ENCODE data around the gene CPAMD8. TPM values are rescaled to one million over a fixed set of nuclear protein-coding genes. Genes with fewer than 3 reads are reported as not detected.

Gene CPAMD8
- total and polyA plus RNA-seq, 2 donors (not counting 1 experiment from before 2014, with no cell fraction given): 1.1 to 2.7 TPM

DNA sequence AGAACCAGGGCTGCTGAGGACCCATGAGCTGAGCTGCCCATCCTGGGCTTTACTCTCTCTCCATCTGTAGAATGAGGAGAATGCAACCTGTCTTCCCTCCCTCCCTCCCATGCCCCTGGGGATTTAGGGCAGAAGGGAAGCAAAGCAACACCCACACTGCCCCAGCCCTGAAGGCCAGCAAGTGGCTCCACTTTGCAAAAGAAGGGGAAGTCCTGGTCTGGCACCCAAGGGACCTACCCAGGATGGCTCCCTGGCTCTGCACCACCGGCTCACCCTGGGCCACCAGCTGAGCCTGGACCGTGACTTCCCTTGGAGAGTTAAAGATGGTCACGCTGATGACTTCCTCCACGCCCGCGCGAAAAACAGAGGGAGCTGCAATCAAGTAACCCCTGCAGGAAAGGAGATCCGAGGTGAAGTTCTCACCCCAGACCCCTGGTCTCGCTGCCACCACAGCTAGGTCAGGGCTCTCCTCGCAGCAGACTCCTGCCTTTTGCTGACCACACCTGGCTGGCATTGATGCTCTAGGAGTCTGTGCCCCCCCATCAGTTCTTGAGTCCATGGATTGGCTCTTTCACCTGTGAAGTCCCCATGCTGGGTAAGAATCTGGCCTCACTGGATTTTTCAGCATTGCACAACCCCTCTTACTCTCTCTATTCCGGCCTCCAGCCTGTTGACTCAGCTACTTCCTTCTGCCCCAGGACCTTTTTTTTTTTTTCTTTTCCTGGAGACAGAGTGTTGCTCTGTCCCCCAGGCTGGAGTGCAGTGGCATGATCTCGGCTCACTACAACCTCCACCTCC is 4.6 kb downstream of the CPAMD8 start:
- Mint-ChIP-seq H3K27me3 (peaks cover 19% of the 10 kb centered on the region), H3K9me3 (ENCODE audit: insufficient read depth) (peaks cover 12% of the 10 kb centered on the region), H3K4me3 (no peak overlapping the region), H3K27ac (no peak overlapping the region), H3K4me1 (peaks cover 9% of the 10 kb centered on the region)
- Histone ChIP-seq H3K9ac (ENCODE audit: low read length) (no peak overlapping the region), H3K36me3 (replicated peaks in 1 of 2; ENCODE audit: control extremely low read depth in 1 of 2, control insufficient read depth in 1 of 2, extremely low read depth in 1 of 2, insufficient read depth in 2 of 2, low read length in 1 of 2) (no peaks in the 10 kb centered on the region), H3K79me2 (ENCODE audit: control insufficient read depth, insufficient read depth, low read length) (no peaks in the 10 kb centered on the region), H4K20me1 (ENCODE audit: control insufficient read depth, insufficient read depth, low read length, poor library complexity, severe bottlenecking) (no peaks in the 10 kb centered on the region), H3K4me3 (ENCODE audit: control extremely low read depth in 1 of 5, extremely low read depth in 1 of 5, insufficient read depth in 1 of 5, low read depth in 2 of 5, low read length in 4 of 5) (no peak overlapping the region), H2AFZ (ENCODE audit: insufficient read depth, low read depth, low read length, poor library complexity, severe bottlenecking) (no peak overlapping the region), H3K9me3 (ENCODE audit: control extremely low read depth in 1 of 3, control insufficient read depth in 2 of 3, insufficient read depth in 1 of 3, low read length in 2 of 3) (peaks cover 0 to 42% (median 23%) of the 10 kb centered on the region in 3 donors), H3K4me2 (replicated peaks; ENCODE audit: low read depth, low read length, poor library complexity, severe bottlenecking) (no peak overlapping the region), H3K27ac (ENCODE audit: low read length in 2 of 2) (no peak overlapping the region), H3K4me1 (ENCODE audit: control insufficient read depth in 2 of 2, insufficient read depth in 2 of 2, low read length in 2 of 2) (peaks cover 8 to 15% of the 10 kb centered on the region in 2 donors), H3K27me3 (replicated peaks in 1 of 4; ENCODE audit: control extremely low read depth in 1 of 4, control insufficient read depth in 3 of 4, insufficient read depth in 4 of 4, low read length in 3 of 4) (peaks cover 0 to 18% (median 6%) of the 10 kb centered on the region in 4 experiments)
- no peak for TF ChIP-seq EZH2 (IDR thresholded peaks at IDR 0.05; ENCODE audit: borderline replicate concordance, insufficient read depth, low read depth, low read length, poor library complexity, severe bottlenecking)
- TF ChIP-seq, protein P1, sequence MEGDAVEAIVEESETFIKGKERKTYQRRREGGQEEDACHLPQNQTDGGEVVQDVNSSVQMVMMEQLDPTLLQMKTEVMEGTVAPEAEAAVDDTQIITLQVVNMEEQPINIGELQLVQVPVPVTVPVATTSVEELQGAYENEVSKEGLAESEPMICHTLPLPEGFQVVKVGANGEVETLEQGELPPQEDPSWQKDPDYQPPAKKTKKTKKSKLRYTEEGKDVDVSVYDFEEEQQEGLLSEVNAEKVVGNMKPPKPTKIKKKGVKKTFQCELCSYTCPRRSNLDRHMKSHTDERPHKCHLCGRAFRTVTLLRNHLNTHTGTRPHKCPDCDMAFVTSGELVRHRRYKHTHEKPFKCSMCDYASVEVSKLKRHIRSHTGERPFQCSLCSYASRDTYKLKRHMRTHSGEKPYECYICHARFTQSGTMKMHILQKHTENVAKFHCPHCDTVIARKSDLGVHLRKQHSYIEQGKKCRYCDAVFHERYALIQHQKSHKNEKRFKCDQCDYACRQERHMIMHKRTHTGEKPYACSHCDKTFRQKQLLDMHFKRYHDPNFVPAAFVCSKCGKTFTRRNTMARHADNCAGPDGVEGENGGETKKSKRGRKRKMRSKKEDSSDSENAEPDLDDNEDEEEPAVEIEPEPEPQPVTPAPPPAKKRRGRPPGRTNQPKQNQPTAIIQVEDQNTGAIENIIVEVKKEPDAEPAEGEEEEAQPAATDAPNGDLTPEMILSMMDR (IDR thresholded peaks at IDR 0.05): no peak
- CTCF ChIA-PET: interaction anchor here (0.9 kb wide), 1 partner anchor 252 kb away, joined by 3 read pairs; no protein-coding TSS in a partner anchor
- POLR2A ChIA-PET: no interaction called here
- DNase-seq (no peak), ATAC-seq (ENCODE audit: low read depth) (peak; percentile 17)
- WGBS (ENCODE audit: insufficient coverage): 78% methylated on average over 12 of the region's 12 CpGs
- intact Hi-C loops (cut with micrococcal nuclease): no loop called here

DNA sequence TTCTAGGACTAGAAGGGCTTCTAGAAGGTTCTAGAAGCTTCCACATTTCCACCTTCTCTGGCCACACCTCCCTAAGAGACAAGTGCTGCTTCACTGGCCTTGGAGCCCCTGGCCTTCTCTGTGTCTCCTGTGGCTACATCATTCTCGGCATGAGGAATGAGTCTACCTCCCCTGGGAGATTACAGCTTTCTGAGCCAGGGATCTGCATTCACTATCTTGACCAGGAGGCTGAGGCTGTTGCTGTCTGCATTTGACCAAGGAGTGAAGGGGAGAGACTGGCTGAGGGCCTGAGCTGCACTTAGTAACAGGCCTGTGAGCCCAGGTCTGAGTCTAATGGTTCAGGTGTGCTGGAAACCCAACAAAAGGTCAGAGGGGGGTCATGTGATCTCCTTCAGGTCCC is 5.3 kb downstream of the CPAMD8 start:
- ChIA-PET CTCF (interaction anchor here (0.9 kb wide), 1 partner anchor 252 kb away, joined by 3 read pairs; no protein-coding TSS in a partner anchor), POLR2A (no interaction called here)
- ATAC-seq (ENCODE audit: low read depth) (no peak), DNase-seq (no peak)
- peaks cover 0 to 45% (median 23%) of the 10 kb centered on the region in 3 donors for H3K9me3 ChIP-seq (ENCODE audit: control extremely low read depth in 1 of 3, control insufficient read depth in 2 of 3, insufficient read depth in 1 of 3, low read length in 2 of 3)
- TF ChIP-seq EZH2 (IDR thresholded peaks at IDR 0.05; ENCODE audit: borderline replicate concordance, insufficient read depth, low read depth, low read length, poor library complexity, severe bottlenecking): no peak
- TF ChIP-seq, protein P1 (IDR thresholded peaks at IDR 0.05): no peak
- Mint-ChIP-seq H3K4me1 (peaks cover 9% of the 10 kb centered on the region), H3K4me3 (no peak overlapping the region), H3K27me3 (peaks cover 19% of the 10 kb centered on the region), H3K27ac (no peak overlapping the region), H3K9me3 (ENCODE audit: insufficient read depth) (peaks cover 12% of the 10 kb centered on the region)
- peaks cover 8 to 15% of the 10 kb centered on the region in 2 donors for H3K4me1 ChIP-seq (ENCODE audit: control insufficient read depth in 2 of 2, insufficient read depth in 2 of 2, low read length in 2 of 2)
- H3K27ac ChIP-seq (ENCODE audit: low read length in 2 of 2): no peak overlapping the region
- H3K4me2 ChIP-seq (replicated peaks; ENCODE audit: low read depth, low read length, poor library complexity, severe bottlenecking): no peak overlapping the region
- no peaks in the 10 kb centered on the region for H3K79me2 ChIP-seq (ENCODE audit: control insufficient read depth, insufficient read depth, low read length)
- no peaks in the 10 kb centered on the region for H4K20me1 ChIP-seq (ENCODE audit: control insufficient read depth, insufficient read depth, low read length, poor library complexity, severe bottlenecking)
- WGBS (ENCODE audit: insufficient coverage): 90% methylated on average over 1 of the region's 1 CpG
- no peak overlapping the region for H3K9ac ChIP-seq (ENCODE audit: low read length)
- peaks cover 0 to 18% (median 6%) of the 10 kb centered on the region in 4 experiments for H3K27me3 ChIP-seq (replicated peaks in 1 of 4; ENCODE audit: control extremely low read depth in 1 of 4, control insufficient read depth in 3 of 4, insufficient read depth in 4 of 4, low read length in 3 of 4)
- intact Hi-C loops (cut with micrococcal nuclease): no loop called here
- H3K4me3 ChIP-seq (ENCODE audit: control extremely low read depth in 1 of 5, extremely low read depth in 1 of 5, insufficient read depth in 1 of 5, low read depth in 2 of 5, low read length in 4 of 5): no peak overlapping the region
- no peaks in the 10 kb centered on the region for H3K36me3 ChIP-seq (replicated peaks in 1 of 2; ENCODE audit: control extremely low read depth in 1 of 2, control insufficient read depth in 1 of 2, extremely low read depth in 1 of 2, insufficient read depth in 2 of 2, low read length in 1 of 2)
- H2AFZ ChIP-seq (ENCODE audit: insufficient read depth, low read depth, low read length, poor library complexity, severe bottlenecking): no peak overlapping the region
